HG03520 (cell line): ENCODE results near the gene TCHHL1.

ENCODE experiments used
- ATAC-seq: cut with Tn5 transposase; IDR thresholded peaks from one replicate; pipeline ENCODE4 v1.9.1; 2021; ENCODE audit warnings: mild to moderate bottlenecking, moderate library complexity; ENCODE audit not compliant: unreplicated experiment

TCHHL1 gene

GRCh38 chr1:152089014-152089674 lies at the start of gene TCHHL1:
TCHHL1 (minus strand) TSS chr1:152089064; CDS start chr1:152088143, 921 bp downstream.
- ATAC-seq = no peak

GRCh38 chr1:152137215-152137614 lies 48.4 kb upstream of the TCHHL1 start:
- ATAC-seq = no peak

- no peak for ATAC-seq
These were observed 41.3 kb upstream of the TCHHL1 start for GRCh38 chr1:152130186-152130585.

GRCh38 chr1:152127673-152128072 lies 38.8 kb upstream of the TCHHL1 start:
- no peak for ATAC-seq

DNA sequence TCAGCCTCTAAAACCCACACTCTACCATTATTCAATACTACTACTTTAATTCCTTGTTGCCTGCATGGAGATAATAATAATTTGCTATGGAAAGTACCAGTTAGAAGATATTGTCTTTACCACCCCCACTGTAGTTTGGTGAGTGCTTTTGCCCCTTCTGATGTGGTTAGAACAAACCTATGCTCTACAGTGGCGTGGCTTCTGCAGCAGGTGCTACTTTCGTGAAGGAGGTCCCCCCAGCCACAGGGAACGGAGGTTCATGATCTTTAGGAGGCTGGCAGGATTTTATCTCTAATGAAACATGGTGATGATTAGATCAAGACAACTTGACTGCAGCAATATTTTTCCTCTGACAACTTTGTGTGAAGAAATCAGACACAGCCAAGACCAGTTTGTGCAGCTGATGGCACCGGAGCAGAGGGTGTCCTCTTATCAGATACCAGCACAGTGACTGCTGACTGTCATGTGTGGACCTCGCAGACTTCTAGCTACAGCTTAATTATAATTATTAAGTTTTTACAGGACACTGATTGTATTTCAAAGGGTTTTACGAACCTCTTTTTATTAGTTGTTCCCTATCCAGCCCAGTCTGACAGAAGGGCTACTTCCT lies 37.1 kb upstream of the TCHHL1 start:
- ATAC-seq = no peak

DNA sequence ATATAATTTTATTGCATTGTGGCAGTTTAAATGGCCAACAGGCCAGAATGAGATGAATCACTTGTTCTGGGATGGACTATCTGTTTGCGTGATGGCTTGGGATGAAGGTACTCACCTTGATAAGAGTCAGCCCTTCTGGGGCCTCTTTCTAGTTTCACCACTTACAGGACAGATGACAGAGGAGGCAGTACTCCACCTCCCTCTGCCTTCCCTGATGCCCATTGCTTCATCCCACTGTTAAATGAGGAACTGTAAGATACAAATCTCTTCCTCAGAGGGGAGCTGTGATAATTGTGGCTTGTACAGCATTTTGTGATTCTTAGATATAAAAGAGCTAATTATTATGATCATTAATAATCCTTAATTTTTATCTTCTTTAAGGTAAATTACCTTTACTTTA lies 30.1 kb upstream of the TCHHL1 start:
- no peak for ATAC-seq

- ATAC-seq = no peak
These were observed 26.5 kb upstream of the TCHHL1 start, which contains the start of gene TCHH for GRCh38 chr1:152115344-152115743. TCHH (minus strand) TSS chr1:152115444; CDS start chr1:152114080, 1,364 bp downstream.

- no peak for ATAC-seq
These were observed 24.1 kb upstream of the TCHHL1 start for GRCh38 chr1:152112885-152113432.

DNA sequence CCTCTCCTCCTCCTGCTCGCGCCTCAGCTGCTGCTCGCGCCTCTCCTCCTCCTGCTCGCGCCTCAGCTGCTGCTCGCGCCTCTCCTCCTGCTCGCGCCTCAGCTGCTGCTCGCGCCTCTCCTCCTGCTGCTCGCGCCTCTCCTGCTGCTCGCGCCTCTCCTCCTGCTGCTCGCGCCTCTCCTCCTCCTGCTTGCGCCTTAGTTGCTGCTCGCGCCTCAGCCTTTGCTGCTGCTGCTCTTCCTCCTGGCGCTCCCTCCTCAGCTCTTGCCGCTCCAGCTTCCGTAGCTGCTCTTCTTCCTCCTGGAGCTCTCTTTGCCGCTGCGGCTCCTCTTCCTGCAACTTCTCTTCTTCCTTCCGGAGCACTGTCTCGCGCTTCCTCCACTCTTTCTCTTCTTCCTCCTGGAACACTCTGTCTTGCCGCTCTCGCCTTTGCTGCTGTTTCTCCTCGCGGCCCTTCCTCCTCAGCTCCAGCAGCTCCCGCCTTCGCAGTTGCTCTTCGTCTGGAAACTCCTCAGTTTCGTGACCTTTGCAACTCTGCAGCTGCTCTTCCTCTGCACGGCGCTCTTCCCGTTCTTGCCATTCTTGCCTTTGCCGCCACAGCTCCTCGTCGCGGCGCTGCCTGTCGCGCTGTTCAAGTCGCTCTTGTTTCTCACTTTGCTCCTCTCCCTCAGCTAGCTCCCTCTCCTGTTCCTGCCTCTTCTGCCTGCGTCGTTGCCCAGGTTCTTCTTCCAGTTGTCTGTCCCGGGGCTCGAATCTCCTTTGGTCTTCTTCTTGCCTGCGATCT lies 23.4 kb upstream of the TCHHL1 start:
- no peak for ATAC-seq

DNA sequence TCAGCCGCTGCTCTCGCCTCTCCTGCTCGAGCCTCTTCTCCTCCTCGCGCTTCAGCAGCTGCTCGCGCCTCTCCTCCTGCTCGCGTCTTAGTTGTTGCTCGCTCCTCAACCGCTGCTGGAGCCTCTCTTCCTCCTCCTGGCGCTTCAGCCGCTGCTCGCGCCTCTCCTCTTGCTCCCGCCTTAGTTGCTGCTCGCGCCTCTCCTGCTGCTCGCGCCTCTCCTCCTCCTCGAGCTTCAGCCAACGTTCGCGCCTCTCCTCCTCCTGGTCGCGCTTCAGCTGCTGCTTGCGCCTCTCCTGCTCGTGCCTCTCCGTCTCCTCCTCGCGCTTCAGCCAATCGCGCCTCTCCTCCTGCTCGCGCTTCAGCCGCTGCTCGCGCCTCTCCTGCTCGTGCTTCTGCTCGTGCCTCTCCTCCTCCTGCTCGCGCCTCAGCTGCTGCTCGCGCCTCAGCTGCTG lies 22.7 kb upstream of the TCHHL1 start:
- ATAC-seq = no peak

GRCh38 chr1:152110860-152111514 lies 22.1 kb upstream of the TCHHL1 start:
- ATAC-seq = no peak

GRCh38 chr1:152110365-152110859 lies 21.5 kb upstream of the TCHHL1 start:
- no peak for ATAC-seq

DNA sequence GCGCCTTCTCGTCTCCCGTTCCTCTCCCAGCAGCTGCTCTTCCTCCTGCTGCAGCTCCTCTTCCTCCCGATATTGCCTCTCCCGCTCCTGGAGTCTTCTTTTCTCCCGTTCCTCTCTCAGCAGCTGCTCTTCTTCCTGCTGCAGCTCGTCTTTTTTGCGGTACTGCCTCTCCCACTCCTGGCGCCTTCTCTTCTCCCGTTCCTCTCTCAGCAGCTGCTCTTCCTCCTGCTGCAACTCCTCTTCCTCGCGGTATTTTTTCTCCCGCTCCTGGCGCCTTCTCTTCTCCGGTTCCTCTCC lies 21.1 kb upstream of the TCHHL1 start:
- no peak for ATAC-seq

GRCh38 chr1:152109231-152109997 lies 20.6 kb upstream of the TCHHL1 start:
- no peak for ATAC-seq

DNA sequence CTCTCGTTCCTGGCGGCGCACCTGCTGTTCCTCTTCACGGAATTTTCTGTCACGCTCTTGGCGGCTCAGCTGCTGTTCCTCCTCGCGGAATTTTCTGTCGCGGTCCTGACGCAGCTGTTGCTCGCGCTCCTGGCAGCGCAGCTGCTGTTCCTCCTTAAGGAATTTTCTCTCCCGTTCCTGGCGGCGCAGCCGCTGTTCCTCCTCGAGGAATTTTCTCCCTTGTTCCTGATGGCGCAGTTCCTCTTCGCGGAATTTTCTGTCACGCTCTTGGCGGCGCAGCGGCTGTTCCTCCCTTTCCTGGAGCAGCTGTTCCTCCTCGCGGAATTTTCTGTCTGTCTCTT lies 20.0 kb upstream of the TCHHL1 start:
- no peak for ATAC-seq

GRCh38 chr1:152107984-152108881 lies 19.4 kb upstream of the TCHHL1 start:
- ATAC-seq = no peak

DNA sequence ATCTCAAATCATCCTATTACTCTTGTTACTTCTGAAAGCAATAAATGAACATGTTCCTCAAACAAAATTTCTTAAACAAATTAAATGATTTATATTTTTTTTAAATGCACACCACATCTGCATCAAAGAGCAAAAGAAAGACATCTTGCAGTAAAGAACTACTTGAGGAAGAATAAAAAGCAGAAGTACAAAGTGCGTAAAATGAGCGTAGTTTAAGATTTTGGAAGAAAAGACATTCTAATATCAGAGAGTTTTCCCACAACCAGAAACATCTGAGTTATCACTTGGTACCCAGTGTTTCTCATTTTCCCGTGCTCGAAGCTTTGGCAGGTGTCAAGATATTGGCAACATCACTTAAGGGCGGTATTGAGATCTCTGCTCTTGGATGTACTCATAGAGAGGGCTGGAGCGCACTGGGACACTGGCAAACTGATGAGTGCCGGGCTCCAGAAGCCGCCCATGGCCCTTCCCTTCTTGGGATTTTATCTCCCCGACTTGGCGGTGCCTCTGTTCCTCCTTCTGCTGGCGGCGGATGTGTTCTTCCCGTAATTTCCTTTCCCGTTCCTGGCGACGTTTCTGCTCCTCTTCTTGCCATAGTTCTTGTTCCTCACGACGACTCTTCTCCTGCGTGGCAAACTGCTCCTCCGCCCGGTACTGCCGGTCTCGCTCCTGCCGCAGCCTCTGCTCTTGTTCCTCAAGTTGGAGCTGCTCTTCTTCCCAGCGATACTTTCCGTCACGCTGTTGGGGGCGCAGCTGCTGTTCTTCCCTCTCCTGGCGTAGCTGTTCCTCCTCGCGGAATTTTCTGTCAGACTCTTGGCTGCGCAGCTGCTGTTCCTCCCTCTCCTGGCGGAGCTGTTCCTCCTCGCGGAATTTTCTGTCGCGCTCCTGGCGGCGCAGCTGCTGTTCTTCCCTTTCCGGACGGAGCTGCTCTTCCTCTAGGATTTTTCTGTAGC lies 18.4 kb upstream of the TCHHL1 start:
- ATAC-seq = no peak

- no peak for ATAC-seq
These were observed 16.0 kb upstream of the TCHHL1 start for GRCh38 chr1:152104854-152105253.
